ENCODE measurements around the gene FTCD. TPM values are rescaled to one million over a fixed set of nuclear protein-coding genes. Genes with fewer than 3 reads are reported as not detected.

The FTCD gene
- total RNA-seq, 1 donor from 2014 or later = not detected

DNA sequence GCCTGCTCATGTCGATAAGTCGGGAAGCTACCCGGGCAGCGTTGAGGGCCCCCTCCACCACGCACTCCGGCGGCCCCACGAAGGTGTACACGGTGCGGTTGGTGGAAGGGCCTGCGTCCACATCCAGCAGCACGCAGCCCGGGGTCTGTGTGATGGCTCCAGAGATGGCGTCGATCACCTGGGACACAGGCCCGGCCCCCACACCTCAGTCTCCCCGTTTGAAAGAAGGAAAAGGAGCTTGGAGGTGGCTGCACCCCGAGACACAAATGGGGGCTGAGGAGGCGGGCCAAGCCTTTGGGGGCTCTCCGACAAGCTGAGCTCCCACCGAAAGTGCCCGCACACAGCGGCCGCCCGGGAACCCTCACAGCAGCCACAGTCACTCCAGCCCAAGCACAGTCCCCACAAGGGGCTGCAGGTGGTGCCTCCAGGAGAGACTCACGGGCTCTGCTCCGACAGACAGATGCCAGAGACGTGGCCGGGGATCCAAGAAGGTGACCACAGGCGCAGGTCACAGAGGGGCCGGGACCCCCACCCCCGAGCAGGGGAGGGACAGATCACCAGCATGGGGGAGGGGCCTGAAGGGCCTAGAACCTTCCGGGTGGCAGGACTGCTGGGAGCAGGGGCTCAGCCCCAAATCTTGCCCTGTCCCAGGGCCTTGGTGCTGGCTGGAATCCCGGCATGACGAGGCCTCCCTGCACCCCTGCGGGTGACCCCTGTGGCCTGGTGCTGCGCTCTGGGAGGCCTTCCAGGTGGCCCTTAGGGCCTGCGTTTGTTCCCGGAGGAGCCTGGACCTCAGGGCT, 1.0 kb downstream of the FTCD start:
- TF ChIP-seq, protein P1, sequence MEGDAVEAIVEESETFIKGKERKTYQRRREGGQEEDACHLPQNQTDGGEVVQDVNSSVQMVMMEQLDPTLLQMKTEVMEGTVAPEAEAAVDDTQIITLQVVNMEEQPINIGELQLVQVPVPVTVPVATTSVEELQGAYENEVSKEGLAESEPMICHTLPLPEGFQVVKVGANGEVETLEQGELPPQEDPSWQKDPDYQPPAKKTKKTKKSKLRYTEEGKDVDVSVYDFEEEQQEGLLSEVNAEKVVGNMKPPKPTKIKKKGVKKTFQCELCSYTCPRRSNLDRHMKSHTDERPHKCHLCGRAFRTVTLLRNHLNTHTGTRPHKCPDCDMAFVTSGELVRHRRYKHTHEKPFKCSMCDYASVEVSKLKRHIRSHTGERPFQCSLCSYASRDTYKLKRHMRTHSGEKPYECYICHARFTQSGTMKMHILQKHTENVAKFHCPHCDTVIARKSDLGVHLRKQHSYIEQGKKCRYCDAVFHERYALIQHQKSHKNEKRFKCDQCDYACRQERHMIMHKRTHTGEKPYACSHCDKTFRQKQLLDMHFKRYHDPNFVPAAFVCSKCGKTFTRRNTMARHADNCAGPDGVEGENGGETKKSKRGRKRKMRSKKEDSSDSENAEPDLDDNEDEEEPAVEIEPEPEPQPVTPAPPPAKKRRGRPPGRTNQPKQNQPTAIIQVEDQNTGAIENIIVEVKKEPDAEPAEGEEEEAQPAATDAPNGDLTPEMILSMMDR (conservative IDR thresholded peaks at IDR 0.05; ENCODE audit: low read depth, low read length) = no peak
- peak overlapping the region; percentile 41 for H3K4me3 ChIP-seq (ENCODE audit: low read depth, low read length)
- no peak for DNase-seq (ENCODE audit: low read depth)

DNA sequence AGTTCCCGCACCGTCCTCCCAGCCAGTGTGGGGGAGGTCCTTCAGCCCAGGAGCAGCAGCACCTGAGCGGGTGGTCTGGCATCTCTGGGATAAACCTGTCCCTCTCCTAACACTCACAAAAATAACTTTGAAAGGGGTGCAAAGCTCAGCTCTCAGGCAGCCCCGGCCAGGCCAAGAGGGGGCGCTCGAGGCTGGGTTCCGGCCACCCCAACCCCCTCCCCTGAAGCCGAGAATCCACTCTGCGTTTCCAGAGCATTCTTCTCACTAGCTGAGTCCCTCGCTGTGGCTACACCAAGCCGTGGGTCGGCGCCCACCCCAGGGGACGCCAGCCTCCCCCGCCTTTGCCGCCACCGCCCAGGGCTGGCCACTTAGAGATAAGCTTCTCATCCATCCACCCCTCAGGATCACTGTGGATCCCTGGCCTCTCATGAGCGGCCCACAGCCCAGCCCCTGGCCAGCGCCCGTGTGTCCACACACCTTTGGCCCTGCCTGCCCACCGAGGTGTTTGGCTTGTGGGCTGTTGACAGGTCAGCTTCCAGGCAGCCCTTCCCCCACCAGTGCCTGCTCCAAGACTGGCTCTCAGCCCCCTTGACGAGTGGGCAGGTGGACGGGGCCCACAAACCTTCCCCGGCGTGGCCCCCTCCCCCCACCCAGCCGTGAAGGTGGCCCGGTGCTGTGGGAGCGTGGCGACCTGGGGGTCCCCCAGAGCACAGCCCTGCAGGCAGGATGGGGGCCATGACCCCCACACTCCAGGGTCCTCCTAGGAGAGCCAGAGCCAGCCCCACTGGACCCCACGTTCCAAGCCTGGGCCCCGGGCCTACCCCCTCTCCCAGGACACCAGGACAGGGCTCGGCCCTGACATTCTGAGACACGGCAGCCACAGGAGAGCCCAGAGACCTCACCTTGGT, 1.9 kb downstream of the FTCD start:
- H3K4me3 ChIP-seq (ENCODE audit: low read depth, low read length) = peak overlapping the region; percentile 41
- TF ChIP-seq, protein P1 (conservative IDR thresholded peaks at IDR 0.05; ENCODE audit: low read depth, low read length) = peak; percentile 87

DNA sequence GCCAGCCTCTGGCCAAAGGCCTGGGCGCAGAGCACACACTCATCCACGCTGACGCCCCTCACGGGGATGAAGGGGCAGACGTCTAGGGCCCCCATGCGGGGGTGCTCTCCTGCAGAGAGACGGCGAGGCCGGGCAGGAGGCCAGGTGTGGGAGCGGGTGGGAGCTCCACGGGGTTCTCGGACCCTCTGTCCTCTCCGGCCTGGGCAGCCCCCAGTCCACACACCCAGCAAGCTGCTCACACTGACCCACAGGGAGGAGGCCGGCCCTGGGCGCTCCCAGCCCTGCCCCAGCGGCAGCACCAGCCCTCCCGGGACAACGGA, 2.5 kb downstream of the FTCD start:
- no peak for DNase-seq (ENCODE audit: low read depth)
- peak overlapping the region; percentile 41 for H3K4me3 ChIP-seq (ENCODE audit: low read depth, low read length)
- TF ChIP-seq, protein P1 (conservative IDR thresholded peaks at IDR 0.05; ENCODE audit: low read depth, low read length) = no peak

More for the DNA sequence above, 1.9 kb downstream of the FTCD start:
- no peak for DNase-seq (ENCODE audit: low read depth)

DNA sequence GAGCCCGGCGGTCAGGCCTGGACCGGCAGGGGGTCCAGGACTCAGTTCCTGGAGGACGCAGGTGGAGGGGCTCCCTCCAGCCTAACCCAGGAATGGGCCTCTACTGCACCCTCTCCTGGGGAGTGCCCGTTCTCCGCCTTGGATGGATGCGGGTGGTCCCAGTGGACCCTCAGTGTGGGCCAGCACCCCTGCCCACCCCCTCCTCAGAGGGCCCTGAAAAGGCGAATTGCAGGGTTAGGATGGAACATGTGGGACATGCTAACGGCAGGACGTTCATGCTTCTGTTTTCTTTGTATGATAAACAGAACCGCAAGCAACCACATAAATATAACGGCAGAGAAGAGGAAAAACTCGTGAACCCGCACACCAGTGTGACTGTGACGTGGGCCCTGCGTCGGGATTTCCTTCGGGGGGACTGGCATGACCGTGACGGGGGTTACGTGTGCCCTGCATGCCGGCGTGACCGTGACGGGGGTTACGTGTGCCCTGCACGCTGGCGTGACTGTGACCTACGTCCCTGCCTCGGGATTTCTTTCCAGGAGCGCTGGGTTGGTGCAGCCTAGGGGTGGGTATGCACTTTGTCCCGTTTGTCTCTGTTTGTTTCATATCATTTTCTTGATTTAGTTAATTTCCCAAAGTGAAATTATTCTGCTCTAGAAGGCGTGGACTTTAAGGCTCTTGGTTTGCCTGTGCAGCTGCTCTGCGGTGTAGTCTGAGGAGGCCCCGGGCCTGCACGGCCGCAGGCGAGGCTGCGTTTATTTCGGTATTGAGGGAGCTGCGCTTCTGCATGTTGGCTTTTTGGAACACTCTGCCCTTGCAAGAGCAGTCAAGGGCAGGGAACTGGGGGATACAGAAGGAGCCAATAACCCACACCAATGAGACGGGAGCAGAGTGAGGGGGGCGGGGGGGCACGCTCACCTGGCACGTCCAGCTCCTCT, 3.1 kb downstream of the FTCD start:
- DNase-seq (ENCODE audit: low read depth) = no peak
- TF ChIP-seq, protein P1 (conservative IDR thresholded peaks at IDR 0.05; ENCODE audit: low read depth, low read length) = no peak
- H3K4me3 ChIP-seq (ENCODE audit: low read depth, low read length) = no peak overlapping the region

DNA sequence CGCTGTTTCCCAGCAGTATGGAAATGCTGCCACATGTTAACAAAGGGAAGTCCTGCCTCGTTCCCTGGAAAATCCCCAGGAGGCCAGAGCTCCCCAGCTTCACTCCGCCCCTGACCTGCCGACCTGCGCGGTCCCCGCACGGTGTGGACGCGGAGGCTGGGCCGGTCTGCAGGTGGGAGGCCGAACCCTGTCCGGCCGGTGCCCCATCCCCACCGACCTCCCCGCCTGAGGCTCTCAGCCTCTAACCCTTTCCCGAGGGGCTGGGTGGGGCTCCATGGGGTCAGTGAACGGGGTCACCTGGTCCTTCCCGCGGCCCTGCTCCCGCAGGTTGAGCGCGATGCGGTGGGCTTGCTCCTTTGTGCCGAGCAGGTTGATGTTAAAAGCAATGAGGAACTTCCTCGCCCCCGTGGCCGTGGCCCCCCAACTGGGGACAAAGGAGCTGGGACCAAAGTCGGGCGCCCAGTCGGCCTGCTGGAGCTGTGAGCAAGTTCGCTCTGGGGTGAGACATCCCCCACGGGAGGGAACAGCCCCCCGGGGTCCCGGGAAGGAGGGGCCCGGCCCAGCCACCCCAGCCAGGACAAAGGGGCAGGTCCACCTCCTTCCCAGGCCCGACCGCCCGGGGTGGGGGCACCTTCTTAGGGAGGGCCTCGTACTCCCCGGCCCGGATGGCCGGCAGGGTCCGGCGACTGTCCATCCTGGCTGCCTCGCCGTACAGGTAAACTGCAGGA, 4.0 kb downstream of the FTCD start:
- H3K4me3 ChIP-seq (ENCODE audit: low read depth, low read length) = no peak overlapping the region
- TF ChIP-seq, protein P1 (conservative IDR thresholded peaks at IDR 0.05; ENCODE audit: low read depth, low read length) = no peak
- no peak for DNase-seq (ENCODE audit: low read depth)
